Measurements from ENCODE around the gene SELENOI.

SELENOI gene

DNA sequence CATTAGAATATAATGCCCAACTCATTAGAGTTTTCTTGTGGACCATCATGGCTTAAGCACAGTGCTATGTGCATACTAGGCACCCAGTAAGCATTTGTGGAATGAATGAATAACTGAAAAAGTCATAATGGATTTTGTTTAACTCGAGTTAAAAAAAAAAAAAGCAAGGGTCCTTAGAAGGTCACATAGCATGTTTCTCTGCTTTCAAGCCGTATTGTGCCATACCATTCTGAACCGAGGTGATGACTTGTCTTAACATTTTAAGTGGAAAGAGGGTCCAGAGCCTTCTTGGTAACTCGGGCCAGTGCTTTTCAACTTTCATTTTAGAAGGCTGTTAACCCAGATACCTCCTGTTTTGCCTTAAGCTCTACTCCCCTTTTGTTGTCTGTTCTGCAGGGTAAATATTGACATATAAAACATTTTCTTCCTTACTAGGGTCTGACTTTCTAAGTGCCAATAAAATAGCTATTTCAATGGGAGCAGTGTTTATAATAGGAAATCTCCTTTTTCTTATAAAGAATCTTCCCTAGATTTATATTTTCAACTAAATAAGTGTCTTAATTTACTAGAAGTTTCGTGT, 1.4 kb downstream of the SELENOI start:
- TF ChIP-seq, protein P1, sequence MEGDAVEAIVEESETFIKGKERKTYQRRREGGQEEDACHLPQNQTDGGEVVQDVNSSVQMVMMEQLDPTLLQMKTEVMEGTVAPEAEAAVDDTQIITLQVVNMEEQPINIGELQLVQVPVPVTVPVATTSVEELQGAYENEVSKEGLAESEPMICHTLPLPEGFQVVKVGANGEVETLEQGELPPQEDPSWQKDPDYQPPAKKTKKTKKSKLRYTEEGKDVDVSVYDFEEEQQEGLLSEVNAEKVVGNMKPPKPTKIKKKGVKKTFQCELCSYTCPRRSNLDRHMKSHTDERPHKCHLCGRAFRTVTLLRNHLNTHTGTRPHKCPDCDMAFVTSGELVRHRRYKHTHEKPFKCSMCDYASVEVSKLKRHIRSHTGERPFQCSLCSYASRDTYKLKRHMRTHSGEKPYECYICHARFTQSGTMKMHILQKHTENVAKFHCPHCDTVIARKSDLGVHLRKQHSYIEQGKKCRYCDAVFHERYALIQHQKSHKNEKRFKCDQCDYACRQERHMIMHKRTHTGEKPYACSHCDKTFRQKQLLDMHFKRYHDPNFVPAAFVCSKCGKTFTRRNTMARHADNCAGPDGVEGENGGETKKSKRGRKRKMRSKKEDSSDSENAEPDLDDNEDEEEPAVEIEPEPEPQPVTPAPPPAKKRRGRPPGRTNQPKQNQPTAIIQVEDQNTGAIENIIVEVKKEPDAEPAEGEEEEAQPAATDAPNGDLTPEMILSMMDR (IDR thresholded peaks at IDR 0.05), result no peak

DNA sequence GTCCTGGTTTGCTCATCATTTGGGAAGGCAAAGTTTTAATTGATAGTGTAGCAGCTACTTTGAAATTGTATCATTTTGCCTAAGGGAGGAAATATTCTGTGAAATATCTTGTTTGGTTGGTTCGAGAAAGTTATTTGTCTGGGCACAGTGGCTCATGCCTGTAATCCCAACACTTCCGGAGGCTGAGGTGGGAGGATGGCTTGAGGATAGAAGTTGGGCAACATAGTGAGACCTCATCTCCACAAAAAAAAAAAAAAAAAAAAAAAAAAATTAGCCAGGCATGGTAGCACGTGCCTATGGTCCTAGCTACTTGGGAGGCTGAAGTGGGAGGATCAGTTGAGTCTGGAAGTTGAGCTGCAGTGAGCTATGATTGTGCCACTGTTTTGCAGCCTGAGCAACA, 3.7 kb downstream of the SELENOI start:
- TF ChIP-seq, protein P1 (IDR thresholded peaks at IDR 0.05), result no peak

- TF ChIP-seq, protein P1 (IDR thresholded peaks at IDR 0.05), result no peak
These were observed 5.6 kb downstream of the SELENOI start for GRCh38 chr2:26351375-26352090.

- TF ChIP-seq, protein P1 (IDR thresholded peaks at IDR 0.05), result no peak
These were observed 6.9 kb downstream of the SELENOI start for GRCh38 chr2:26352892-26353291.

DNA sequence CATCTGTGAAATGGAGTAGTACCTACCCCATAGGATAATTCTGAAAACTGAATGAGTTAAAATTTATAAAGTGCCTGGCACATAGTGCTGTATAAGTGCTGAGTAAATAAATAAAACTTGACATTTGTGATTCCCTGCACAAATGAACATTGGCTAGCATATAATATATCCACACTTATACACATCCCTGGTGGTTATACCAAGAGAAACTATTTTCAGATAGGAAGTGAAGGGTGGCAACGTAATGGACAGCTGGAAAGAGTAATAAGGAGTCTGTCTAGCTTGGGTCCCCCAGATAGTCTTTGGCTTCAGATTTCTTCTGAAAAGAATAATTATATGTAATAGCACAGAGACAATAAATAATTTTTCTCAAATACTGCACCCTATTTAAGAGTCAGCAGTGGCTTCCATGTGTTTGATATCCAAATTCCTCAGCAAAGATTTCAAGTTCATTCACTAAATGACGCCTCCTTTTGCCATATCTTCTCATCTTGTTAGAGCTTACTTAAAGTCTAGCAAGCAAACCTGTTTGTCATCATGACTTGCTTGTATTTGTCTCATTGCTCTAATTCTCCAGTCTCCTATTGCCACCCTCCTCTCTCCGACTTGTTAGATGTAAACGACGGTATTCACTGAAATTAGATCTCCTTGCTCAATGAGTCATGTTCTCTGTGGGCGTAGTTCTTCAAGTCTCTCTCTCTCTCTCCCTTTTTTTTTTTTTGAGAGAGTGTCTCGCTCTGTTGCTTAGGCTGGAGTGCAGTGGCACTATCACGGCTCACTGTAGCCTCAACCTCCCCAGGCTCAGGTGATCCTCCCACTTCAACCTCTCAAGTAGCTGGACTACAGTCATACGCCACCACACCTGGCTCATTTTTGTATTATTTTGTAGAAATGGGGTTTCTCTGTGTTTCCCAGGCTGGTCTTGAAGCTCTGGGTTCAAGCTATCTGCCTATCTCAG, 9.4 kb downstream of the SELENOI start:
- TF ChIP-seq, protein P1 (IDR thresholded peaks at IDR 0.05), result no peak

DNA sequence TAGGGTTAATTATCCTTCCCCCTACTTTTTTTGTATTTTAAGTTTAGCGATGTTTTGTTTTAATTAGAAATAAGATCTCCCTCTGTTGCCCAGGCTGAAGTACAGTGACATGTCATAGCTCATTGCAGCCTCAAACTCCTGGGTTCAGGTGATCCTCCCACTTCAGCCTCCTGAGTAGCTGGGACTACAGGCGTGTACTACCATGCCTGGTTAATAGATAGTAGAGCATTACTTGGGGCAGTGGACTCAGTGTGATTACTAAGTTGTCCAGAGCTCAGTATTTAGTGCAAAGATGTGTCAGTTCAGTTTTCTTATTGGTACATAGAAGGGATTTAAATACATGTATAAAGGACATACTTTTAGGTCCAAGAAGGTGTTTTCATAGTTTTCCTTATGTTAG, 10.2 kb downstream of the SELENOI start:
- TF ChIP-seq, protein P1 (IDR thresholded peaks at IDR 0.05), result no peak

DNA sequence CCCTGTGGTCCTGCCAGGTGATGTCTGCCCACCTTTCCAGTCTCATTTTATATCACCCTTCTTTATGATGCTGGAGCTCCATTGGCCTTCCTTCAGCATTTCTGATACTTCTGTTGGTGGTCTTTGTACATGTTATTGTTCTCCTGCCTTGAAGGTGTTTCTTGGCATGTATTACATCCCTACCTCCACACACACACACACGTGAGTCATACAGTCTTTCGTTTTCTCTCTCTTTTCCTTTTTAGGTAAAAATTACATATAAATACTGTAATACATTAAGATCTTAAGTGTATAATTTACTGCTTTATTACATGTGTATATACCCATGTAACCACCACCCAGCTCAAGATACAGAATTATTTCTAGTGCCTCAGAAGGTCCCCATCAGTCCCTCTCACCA, 10.8 kb downstream of the SELENOI start:
- TF ChIP-seq, protein P1 (IDR thresholded peaks at IDR 0.05), result no peak

Data from LNCAP (cell line).